H4 (cell line): Measurements from ENCODE around the gene AMACR. TPM values are rescaled to one million over a fixed set of nuclear protein-coding genes. Genes with fewer than 3 reads are reported as not detected.
"Not testable (repeated sequence)": the region's sequence is repeated elsewhere in the genome, so short reads cannot be mapped to it uniquely, and the experiment has no call there.

Experiments used
- DNase-seq: peaks from one replicate; pipeline ENCODE4 v3.0.0-alpha.2; 2015; ENCODE audit warnings: low spot score
- total RNA-seq: library from RNA; depleted of rRNA; stranded (reverse); fragments of >200 nt; shearing (Covaris generic); gene quantifications from 2 replicates; pipeline ENCODE4 v1.2.3, GENCODE V29; 2014

The AMACR gene
- total RNA-seq, 1 experiment from 2014 or later: 11.8 TPM

GRCh38 chr5:34037726-34038125, 29.9 kb upstream of the AMACR start:
- no peak for DNase-seq

- no peak for DNase-seq
Observed at GRCh38 chr5:34035756-34036155, 27.9 kb upstream of the AMACR start.

- no peak for DNase-seq
Observed at GRCh38 chr5:34034534-34035327, 26.9 kb upstream of the AMACR start.

- DNase-seq: no peak
Observed at GRCh38 chr5:34031966-34032365, 24.1 kb upstream of the AMACR start.

GRCh38 chr5:34031117-34031516, 23.3 kb upstream of the AMACR start:
- DNase-seq: no peak

- DNase-seq: not testable (repeated sequence)
Observed at GRCh38 chr5:34030585-34030984, 22.7 kb upstream of the AMACR start.

- DNase-seq: no peak
Observed at GRCh38 chr5:34030048-34030447, 22.2 kb upstream of the AMACR start.

- DNase-seq: no peak
Observed at GRCh38 chr5:34028349-34028748, 20.5 kb upstream of the AMACR start.

- no peak for DNase-seq
Observed at GRCh38 chr5:34026089-34026761, 18.4 kb upstream of the AMACR start.

GRCh38 chr5:34022121-34022705, 14.4 kb upstream of the AMACR start:
- DNase-seq: no peak

GRCh38 chr5:34021334-34021733, 13.5 kb upstream of the AMACR start:
- DNase-seq: no peak

- no peak for DNase-seq
Observed at GRCh38 chr5:34020726-34021125, 12.9 kb upstream of the AMACR start.

- no peak for DNase-seq
Observed at GRCh38 chr5:34017254-34017653, 9.4 kb upstream of the AMACR start.

- no peak for DNase-seq
Observed at GRCh38 chr5:34016750-34017149, 8.9 kb upstream of the AMACR start.

GRCh38 chr5:34016222-34016621, 8.4 kb upstream of the AMACR start:
- no peak for DNase-seq

- DNase-seq: no peak
Observed at GRCh38 chr5:34015120-34015822, 7.4 kb upstream of the AMACR start.

- DNase-seq: no peak
Observed at GRCh38 chr5:34014626-34015025, 6.8 kb upstream of the AMACR start.

GRCh38 chr5:34013547-34013946, 5.7 kb upstream of the AMACR start:
- no peak for DNase-seq

GRCh38 chr5:34012791-34013190, 4.9 kb upstream of the AMACR start:
- DNase-seq: no peak

GRCh38 chr5:34011536-34011935, 3.7 kb upstream of the AMACR start:
- no peak for DNase-seq

GRCh38 chr5:34010146-34010545, 2.3 kb upstream of the AMACR start:
- not testable (repeated sequence) for DNase-seq

GRCh38 chr5:34009610-34010009, 1.8 kb upstream of the AMACR start:
- DNase-seq: no peak
